ENCODE results near the gene PRR15. TPM values are rescaled to one million over a fixed set of nuclear protein-coding genes. Genes with fewer than 3 reads are reported as not detected.

The PRR15 gene
- total RNA-seq, 4 donors from 2014 or later = 53.3 to 443 (median 294) TPM

- Histone ChIP-seq H3K27ac (no peak overlapping the region), H3K36me3 (no peaks in the 10 kb centered on the region), H3K9me3 (no peaks in the 10 kb centered on the region), H3K27me3 (no peaks in the 10 kb centered on the region), H3K4me3 (no peak overlapping the region), H3K4me1 (no peaks in the 10 kb centered on the region)
- no peak for DNase-seq
- WGBS, 2 donors (ENCODE audit: low coverage in 1 of 2) = 76 to 86% methylated on average over 1 to 4 of the region's 4 CpGs
- in situ Hi-C loops (cut with MboI; ENCODE audit: low pct_ligation_motif_present in 1 of 4, low pct_unique_long_range_greater_than_20kb in 1 of 4, low sequenced_read_pairs in 3 of 4) (no loop called here), intact Hi-C loops (cut with DNase I; ENCODE audit: low total_unique reads) (no loop called here)
- TF ChIP-seq POLR2A (IDR thresholded peaks at IDR 0.05) (no peak), EP300 (IDR thresholded peaks at IDR 0.05; ENCODE audit: low read depth) (no peak)
These were observed 14.8 kb upstream of the PRR15 start for GRCh38 chr7:29548823-29549222.

- Histone ChIP-seq H3K36me3 (no peaks in the 10 kb centered on the region), H3K27ac (no peak overlapping the region), H3K4me1 (no peaks in the 10 kb centered on the region), H3K4me3 (no peak overlapping the region), H3K9me3 (no peaks in the 10 kb centered on the region), H3K27me3 (no peaks in the 10 kb centered on the region)
- peak; percentile 35 for DNase-seq
- intact Hi-C loops (cut with DNase I; ENCODE audit: low total_unique reads) (no loop called here), in situ Hi-C loops (cut with MboI; ENCODE audit: low pct_ligation_motif_present in 1 of 4, low pct_unique_long_range_greater_than_20kb in 1 of 4, low sequenced_read_pairs in 3 of 4) (no loop called here)
- no peak for TF ChIP-seq POLR2A (IDR thresholded peaks at IDR 0.05)
- TF ChIP-seq POLR2AphosphoS5 (IDR thresholded peaks at IDR 0.05) = no peak
- TF ChIP-seq EP300 (IDR thresholded peaks at IDR 0.05; ENCODE audit: low read depth) = no peak
- 50 to 84% methylated on average over 3 to 4 of the region's 4 CpGs for WGBS, 2 donors (ENCODE audit: low coverage in 1 of 2)
These were observed 11.2 kb upstream of the PRR15 start for GRCh38 chr7:29552392-29552791.

GRCh38 chr7:29555061-29555460 is 8.6 kb upstream of the PRR15 start:
- no peak for TF ChIP-seq EP300 (IDR thresholded peaks at IDR 0.05; ENCODE audit: low read depth)
- TF ChIP-seq POLR2A (IDR thresholded peaks at IDR 0.05) = no peak
- TF ChIP-seq CTCF (IDR thresholded peaks at IDR 0.05) = no peak
- no peak for TF ChIP-seq POLR2AphosphoS5 (IDR thresholded peaks at IDR 0.05)
- 93 to 96% methylated on average over 2 to 3 of the region's 3 CpGs for WGBS, 2 donors (ENCODE audit: low coverage in 1 of 2)
- in situ Hi-C loops (cut with MboI; ENCODE audit: low pct_ligation_motif_present in 1 of 4, low pct_unique_long_range_greater_than_20kb in 1 of 4, low sequenced_read_pairs in 3 of 4) (no loop called here), intact Hi-C loops (cut with DNase I; ENCODE audit: low total_unique reads) (no loop called here)
- H3K27me3 ChIP-seq = no peaks in the 10 kb centered on the region
- no peaks in the 10 kb centered on the region for H3K36me3 ChIP-seq
- H3K4me1 ChIP-seq = no peaks in the 10 kb centered on the region
- no peak overlapping the region for H3K27ac ChIP-seq
- H3K9me3 ChIP-seq = no peaks in the 10 kb centered on the region
- no peak overlapping the region for H3K4me3 ChIP-seq
- no peak for DNase-seq

- WGBS, 2 donors (ENCODE audit: low coverage in 1 of 2) = 67 to 86% methylated on average over 1 to 9 of the region's 9 CpGs
- Histone ChIP-seq H3K4me1 (no peaks in the 10 kb centered on the region), H3K9me3 (no peaks in the 10 kb centered on the region), H3K36me3 (no peaks in the 10 kb centered on the region), H3K27me3 (peaks cover 2% of the 10 kb centered on the region), H3K4me3 (no peak overlapping the region), H3K27ac (no peak overlapping the region)
- in situ Hi-C loops (cut with MboI; ENCODE audit: low pct_ligation_motif_present in 1 of 4, low pct_unique_long_range_greater_than_20kb in 1 of 4, low sequenced_read_pairs in 3 of 4) (no loop called here), intact Hi-C loops (cut with DNase I; ENCODE audit: low total_unique reads) (no loop called here)
- DNase-seq = no peak
- no peak for TF ChIP-seq CTCF (IDR thresholded peaks at IDR 0.05)
- TF ChIP-seq POLR2A (IDR thresholded peaks at IDR 0.05) = no peak
- TF ChIP-seq POLR2AphosphoS5 (IDR thresholded peaks at IDR 0.05) = no peak
- TF ChIP-seq EP300 (IDR thresholded peaks at IDR 0.05; ENCODE audit: low read depth) = no peak
These were observed 7.0 kb upstream of the PRR15 start for GRCh38 chr7:29556405-29557195.

GRCh38 chr7:29557954-29558353 is 5.7 kb upstream of the PRR15 start:
- no peak for DNase-seq
- H3K9me3 ChIP-seq = no peaks in the 10 kb centered on the region
- no peak overlapping the region for H3K4me3 ChIP-seq
- H3K36me3 ChIP-seq = no peaks in the 10 kb centered on the region
- 70 to 80% methylated on average over 2 to 3 of the region's 3 CpGs for WGBS, 2 donors (ENCODE audit: low coverage in 1 of 2)
- intact Hi-C loops (cut with DNase I; ENCODE audit: low total_unique reads) (no loop called here), in situ Hi-C loops (cut with MboI; ENCODE audit: low pct_ligation_motif_present in 1 of 4, low pct_unique_long_range_greater_than_20kb in 1 of 4, low sequenced_read_pairs in 3 of 4) (no loop called here)
- H3K27me3 ChIP-seq = peaks cover 14% of the 10 kb centered on the region
- no peak overlapping the region for H3K27ac ChIP-seq
- H3K4me1 ChIP-seq = no peaks in the 10 kb centered on the region
- no peak for TF ChIP-seq POLR2AphosphoS5 (IDR thresholded peaks at IDR 0.05)
- no peak for TF ChIP-seq EP300 (IDR thresholded peaks at IDR 0.05; ENCODE audit: low read depth)
- no peak for TF ChIP-seq POLR2A (IDR thresholded peaks at IDR 0.05)
- TF ChIP-seq CTCF (IDR thresholded peaks at IDR 0.05) = no peak

Data from transverse colon (tissue), 4 donors.